ENCODE measurements around the gene STT3B.

STT3B gene

DNA sequence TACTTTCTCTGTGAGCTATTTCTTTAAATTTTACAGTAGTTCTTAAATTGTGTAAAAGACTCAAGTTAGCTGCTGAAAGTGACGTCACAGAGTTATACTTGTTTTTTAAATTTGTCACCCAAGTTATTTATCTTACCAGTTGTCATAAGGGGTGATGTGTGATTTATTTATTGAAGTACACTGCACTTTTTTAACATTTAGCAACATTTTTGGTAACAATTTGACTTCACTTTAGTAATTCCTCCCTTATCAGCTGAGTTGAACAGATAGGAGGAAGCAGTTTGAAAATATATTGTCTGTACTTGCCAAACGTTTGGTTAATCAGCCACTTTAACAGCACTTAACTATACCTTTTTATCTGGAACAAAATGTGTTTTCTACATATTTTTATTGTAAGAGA, 3.8 kb downstream of the STT3B start:
- DNase-seq (ENCODE audit: extremely low read depth, insufficient read length) = no peak
- Histone ChIP-seq H3K4me3 (replicated peaks; ENCODE audit: low read depth, low read length) (peak overlapping the region; percentile 28; the same call in 1 of the 2 replicates), H3K27me3 (replicated peaks; ENCODE audit: control insufficient read depth, insufficient read depth, low read length) (no peaks in the 10 kb centered on the region), H3K36me3 (ENCODE audit: control insufficient read depth, insufficient read depth, low read length) (no peaks in the 10 kb centered on the region)
- no peak for TF ChIP-seq CTCF (IDR thresholded peaks at IDR 0.05; ENCODE audit: insufficient read depth, low read length, poor library complexity, severe bottlenecking)

DNA sequence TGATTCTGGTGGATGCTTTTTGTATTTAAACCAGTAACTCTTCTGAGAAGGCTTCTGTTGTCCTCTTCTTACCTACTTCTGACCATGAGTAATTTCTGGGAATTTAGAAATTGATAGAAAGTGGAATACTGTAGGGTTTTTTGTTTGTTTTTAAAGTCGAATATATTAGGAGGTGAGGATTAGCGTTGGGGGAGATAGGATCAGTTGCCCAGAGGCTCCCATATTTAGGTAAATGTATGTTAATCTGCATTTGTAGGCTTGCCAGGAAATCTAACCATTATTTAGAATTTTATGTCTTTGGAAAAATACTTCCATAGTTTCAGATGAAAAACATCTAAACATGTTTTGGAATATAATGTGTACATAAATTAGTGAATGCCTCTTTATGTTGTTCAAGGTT, 6.1 kb downstream of the STT3B start:
- H3K4me3 ChIP-seq (replicated peaks; ENCODE audit: low read depth, low read length) = no peak overlapping the region
- TF ChIP-seq CTCF (IDR thresholded peaks at IDR 0.05; ENCODE audit: insufficient read depth, low read length, poor library complexity, severe bottlenecking) = no peak
- no peak for DNase-seq (ENCODE audit: extremely low read depth, insufficient read length)
- no peaks in the 10 kb centered on the region for H3K27me3 ChIP-seq (replicated peaks; ENCODE audit: control insufficient read depth, insufficient read depth, low read length)
- no peaks in the 10 kb centered on the region for H3K36me3 ChIP-seq (ENCODE audit: control insufficient read depth, insufficient read depth, low read length)

DNA sequence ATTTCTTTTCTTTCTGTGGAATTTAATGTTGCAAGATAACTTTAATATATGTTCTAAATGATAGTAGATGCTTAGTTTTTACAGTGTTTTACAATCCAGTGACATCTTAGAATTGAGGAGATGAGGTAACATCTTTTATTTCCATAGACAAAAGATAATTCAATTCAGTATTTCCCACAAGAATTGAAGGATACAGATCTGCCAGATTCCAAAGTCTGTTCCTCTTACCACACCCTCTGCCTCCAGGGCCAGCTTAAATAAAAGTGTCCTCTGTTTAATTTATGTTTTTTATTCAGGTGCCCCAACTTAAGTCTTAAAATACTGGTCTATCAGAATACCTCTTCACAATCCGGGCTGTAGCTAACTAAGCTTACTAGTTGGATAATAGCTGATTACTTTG, 6.5 kb downstream of the STT3B start:
- Histone ChIP-seq H3K4me3 (replicated peaks; ENCODE audit: low read depth, low read length) (no peak overlapping the region), H3K27me3 (replicated peaks; ENCODE audit: control insufficient read depth, insufficient read depth, low read length) (no peaks in the 10 kb centered on the region), H3K36me3 (ENCODE audit: control insufficient read depth, insufficient read depth, low read length) (no peaks in the 10 kb centered on the region)
- no peak for DNase-seq (ENCODE audit: extremely low read depth, insufficient read length)
- no peak for TF ChIP-seq CTCF (IDR thresholded peaks at IDR 0.05; ENCODE audit: insufficient read depth, low read length, poor library complexity, severe bottlenecking)

GRCh38 chr3:31541089-31541488, 8.4 kb downstream of the STT3B start:
- no peak overlapping the region for H3K4me3 ChIP-seq (replicated peaks; ENCODE audit: low read depth, low read length)
- no peak for TF ChIP-seq CTCF (IDR thresholded peaks at IDR 0.05; ENCODE audit: insufficient read depth, low read length, poor library complexity, severe bottlenecking)
- H3K27me3 ChIP-seq (replicated peaks; ENCODE audit: control insufficient read depth, insufficient read depth, low read length) = no peaks in the 10 kb centered on the region
- no peak for DNase-seq (ENCODE audit: extremely low read depth, insufficient read length)
- no peaks in the 10 kb centered on the region; the same call in 1 of the 2 replicates for H3K36me3 ChIP-seq (ENCODE audit: control insufficient read depth, insufficient read depth, low read length)

DNA sequence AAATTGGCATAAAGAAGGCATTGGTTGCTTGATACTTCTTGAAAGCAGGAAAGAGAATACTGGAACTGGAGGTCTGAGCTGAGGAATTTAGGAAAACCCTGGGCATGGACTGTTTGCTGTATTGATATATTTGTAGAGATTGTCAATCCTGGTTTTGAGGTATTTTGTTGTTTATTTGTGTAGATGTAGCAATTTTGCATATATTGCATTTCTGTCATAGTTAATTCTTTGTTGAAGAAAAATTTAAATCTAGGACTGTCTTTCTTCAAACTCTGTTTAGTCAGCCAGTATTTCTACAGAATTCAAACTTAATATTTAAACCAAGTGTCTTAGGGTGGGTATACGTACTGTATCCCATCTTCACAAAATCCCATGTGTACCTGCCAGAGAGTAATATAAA, 9.5 kb downstream of the STT3B start:
- no peak for TF ChIP-seq CTCF (IDR thresholded peaks at IDR 0.05; ENCODE audit: insufficient read depth, low read length, poor library complexity, severe bottlenecking)
- no peaks in the 10 kb centered on the region for H3K27me3 ChIP-seq (replicated peaks; ENCODE audit: control insufficient read depth, insufficient read depth, low read length)
- H3K4me3 ChIP-seq (replicated peaks; ENCODE audit: low read depth, low read length) = no peak overlapping the region
- no peaks in the 10 kb centered on the region; the same call in 1 of the 2 replicates for H3K36me3 ChIP-seq (ENCODE audit: control insufficient read depth, insufficient read depth, low read length)
- DNase-seq (ENCODE audit: extremely low read depth, insufficient read length) = no peak

GRCh38 chr3:31543375-31543774, 10.7 kb downstream of the STT3B start:
- H3K27me3 ChIP-seq (replicated peaks; ENCODE audit: control insufficient read depth, insufficient read depth, low read length) = no peaks in the 10 kb centered on the region
- no peak for DNase-seq (ENCODE audit: extremely low read depth, insufficient read length)
- no peak for TF ChIP-seq CTCF (IDR thresholded peaks at IDR 0.05; ENCODE audit: insufficient read depth, low read length, poor library complexity, severe bottlenecking)
- no peaks in the 10 kb centered on the region; the same call in 1 of the 2 replicates for H3K36me3 ChIP-seq (ENCODE audit: control insufficient read depth, insufficient read depth, low read length)
- H3K4me3 ChIP-seq (replicated peaks; ENCODE audit: low read depth, low read length) = no peak overlapping the region

All from GM06990 (cell line).